Measurements from ENCODE around the gene RFC5.

DNA sequence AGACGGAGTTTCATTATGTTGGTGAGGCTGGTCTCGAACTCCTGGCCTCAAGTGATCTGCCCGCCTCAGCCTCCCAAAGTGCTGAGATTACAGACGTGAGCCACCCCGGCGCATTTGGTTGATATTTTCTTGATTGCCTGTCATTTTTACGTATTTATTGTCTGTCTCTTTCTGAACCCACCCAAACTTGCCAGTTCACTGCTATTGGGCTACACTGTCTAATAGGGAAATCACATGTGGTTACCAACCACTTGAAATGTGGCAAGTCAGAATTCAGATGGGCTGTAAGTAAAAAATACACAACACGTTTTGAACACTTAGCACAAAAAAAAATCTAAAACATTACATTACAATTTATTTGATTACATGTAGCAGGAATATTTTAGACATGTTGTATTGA, 42.4 kb downstream of the RFC5 start:
- TF ChIP-seq, protein P1, sequence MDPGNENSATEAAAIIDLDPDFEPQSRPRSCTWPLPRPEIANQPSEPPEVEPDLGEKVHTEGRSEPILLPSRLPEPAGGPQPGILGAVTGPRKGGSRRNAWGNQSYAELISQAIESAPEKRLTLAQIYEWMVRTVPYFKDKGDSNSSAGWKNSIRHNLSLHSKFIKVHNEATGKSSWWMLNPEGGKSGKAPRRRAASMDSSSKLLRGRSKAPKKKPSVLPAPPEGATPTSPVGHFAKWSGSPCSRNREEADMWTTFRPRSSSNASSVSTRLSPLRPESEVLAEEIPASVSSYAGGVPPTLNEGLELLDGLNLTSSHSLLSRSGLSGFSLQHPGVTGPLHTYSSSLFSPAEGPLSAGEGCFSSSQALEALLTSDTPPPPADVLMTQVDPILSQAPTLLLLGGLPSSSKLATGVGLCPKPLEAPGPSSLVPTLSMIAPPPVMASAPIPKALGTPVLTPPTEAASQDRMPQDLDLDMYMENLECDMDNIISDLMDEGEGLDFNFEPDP (CRISPR knock-in tag; conservative IDR thresholded peaks at IDR 0.05): no peak
- TF ChIP-seq HNRNPUL1 (IDR thresholded peaks at IDR 0.05; ENCODE audit: low read depth, low read length) (no peak), ZNF746 (CRISPR knock-in tag; IDR thresholded peaks at IDR 0.05) (no peak), ZNF12 (CRISPR knock-in tag; IDR thresholded peaks at IDR 0.05) (no peak), MAFG (CRISPR knock-in tag; IDR thresholded peaks at IDR 0.05) (no peak), EP300 (IDR thresholded peaks at IDR 0.05; ENCODE audit: low read depth in 2 of 2, low read length in 2 of 2) (no peak), EP300 (CRISPR knock-in tag; IDR thresholded peaks at IDR 0.05; ENCODE audit: borderline replicate concordance) (no peak), CREM (IDR thresholded peaks at IDR 0.05) (no peak), CREM (CRISPR knock-in tag; IDR thresholded peaks at IDR 0.05) (no peak)
- TF ChIP-seq, protein P2, sequence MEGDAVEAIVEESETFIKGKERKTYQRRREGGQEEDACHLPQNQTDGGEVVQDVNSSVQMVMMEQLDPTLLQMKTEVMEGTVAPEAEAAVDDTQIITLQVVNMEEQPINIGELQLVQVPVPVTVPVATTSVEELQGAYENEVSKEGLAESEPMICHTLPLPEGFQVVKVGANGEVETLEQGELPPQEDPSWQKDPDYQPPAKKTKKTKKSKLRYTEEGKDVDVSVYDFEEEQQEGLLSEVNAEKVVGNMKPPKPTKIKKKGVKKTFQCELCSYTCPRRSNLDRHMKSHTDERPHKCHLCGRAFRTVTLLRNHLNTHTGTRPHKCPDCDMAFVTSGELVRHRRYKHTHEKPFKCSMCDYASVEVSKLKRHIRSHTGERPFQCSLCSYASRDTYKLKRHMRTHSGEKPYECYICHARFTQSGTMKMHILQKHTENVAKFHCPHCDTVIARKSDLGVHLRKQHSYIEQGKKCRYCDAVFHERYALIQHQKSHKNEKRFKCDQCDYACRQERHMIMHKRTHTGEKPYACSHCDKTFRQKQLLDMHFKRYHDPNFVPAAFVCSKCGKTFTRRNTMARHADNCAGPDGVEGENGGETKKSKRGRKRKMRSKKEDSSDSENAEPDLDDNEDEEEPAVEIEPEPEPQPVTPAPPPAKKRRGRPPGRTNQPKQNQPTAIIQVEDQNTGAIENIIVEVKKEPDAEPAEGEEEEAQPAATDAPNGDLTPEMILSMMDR (CRISPR knock-in tag; IDR thresholded peaks at IDR 0.05): no peak
- TF ChIP-seq, protein P3, sequence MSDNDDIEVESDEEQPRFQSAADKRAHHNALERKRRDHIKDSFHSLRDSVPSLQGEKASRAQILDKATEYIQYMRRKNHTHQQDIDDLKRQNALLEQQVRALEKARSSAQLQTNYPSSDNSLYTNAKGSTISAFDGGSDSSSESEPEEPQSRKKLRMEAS (IDR thresholded peaks at IDR 0.05): no peak
- TF ChIP-seq, protein P4, sequence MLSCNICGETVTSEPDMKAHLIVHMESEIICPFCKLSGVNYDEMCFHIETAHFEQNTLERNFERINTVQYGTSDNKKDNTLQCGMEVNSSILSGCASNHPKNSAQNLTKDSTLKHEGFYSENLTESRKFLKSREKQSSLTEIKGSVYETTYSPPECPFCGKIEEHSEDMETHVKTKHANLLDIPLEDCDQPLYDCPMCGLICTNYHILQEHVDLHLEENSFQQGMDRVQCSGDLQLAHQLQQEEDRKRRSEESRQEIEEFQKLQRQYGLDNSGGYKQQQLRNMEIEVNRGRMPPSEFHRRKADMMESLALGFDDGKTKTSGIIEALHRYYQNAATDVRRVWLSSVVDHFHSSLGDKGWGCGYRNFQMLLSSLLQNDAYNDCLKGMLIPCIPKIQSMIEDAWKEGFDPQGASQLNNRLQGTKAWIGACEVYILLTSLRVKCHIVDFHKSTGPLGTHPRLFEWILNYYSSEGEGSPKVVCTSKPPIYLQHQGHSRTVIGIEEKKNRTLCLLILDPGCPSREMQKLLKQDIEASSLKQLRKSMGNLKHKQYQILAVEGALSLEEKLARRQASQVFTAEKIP (CRISPR knock-in tag; IDR thresholded peaks at IDR 0.05; ENCODE audit: borderline replicate concordance): no peak
- TF ChIP-seq, protein P5, sequence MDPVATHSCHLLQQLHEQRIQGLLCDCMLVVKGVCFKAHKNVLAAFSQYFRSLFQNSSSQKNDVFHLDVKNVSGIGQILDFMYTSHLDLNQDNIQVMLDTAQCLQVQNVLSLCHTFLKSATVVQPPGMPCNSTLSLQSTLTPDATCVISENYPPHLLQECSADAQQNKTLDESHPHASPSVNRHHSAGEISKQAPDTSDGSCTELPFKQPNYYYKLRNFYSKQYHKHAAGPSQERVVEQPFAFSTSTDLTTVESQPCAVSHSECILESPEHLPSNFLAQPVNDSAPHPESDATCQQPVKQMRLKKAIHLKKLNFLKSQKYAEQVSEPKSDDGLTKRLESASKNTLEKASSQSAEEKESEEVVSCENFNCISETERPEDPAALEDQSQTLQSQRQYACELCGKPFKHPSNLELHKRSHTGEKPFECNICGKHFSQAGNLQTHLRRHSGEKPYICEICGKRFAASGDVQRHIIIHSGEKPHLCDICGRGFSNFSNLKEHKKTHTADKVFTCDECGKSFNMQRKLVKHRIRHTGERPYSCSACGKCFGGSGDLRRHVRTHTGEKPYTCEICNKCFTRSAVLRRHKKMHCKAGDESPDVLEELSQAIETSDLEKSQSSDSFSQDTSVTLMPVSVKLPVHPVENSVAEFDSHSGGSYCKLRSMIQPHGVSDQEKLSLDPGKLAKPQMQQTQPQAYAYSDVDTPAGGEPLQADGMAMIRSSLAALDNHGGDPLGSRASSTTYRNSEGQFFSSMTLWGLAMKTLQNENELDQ (CRISPR knock-in tag; IDR thresholded peaks at IDR 0.05; ENCODE audit: borderline replicate concordance): no peak
- TF ChIP-seq, protein P6, sequence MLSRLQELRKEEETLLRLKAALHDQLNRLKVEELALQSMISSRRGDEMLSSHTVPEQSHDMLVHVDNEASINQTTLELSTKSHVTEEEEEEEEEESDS (CRISPR knock-in tag; IDR thresholded peaks at IDR 0.05; ENCODE audit: borderline replicate concordance): no peak
